Uterus (tissue), 2 donors: ENCODE data around the gene EIPR1.

Experiments used
- CTCF ChIP-seq, 4 experiments: fragments of 200-600 bp in 2 of 4; fragments of 450-650 bp in 2 of 4; sonication (generic) in 2 of 4; IDR thresholded peaks; one replicate each; pipeline ENCODE4 v1.5.1; 2016 to 2019; ENCODE audit warnings: antibody characterized with exemption in 4 of 4, mild to moderate bottlenecking in 2 of 4, moderate library complexity in 1 of 4
- POLR2A ChIP-seq, 2 donors: fragments of 450-650 bp; IDR thresholded peaks; one replicate each; pipeline ENCODE4 v1.6.1; 2016; ENCODE audit warnings: antibody characterized with exemption in 2 of 2, mild to moderate bottlenecking in 1 of 2, moderate library complexity in 1 of 2

GRCh38 chr2:3254442-3254941 is 123.1 kb downstream of the EIPR1 start:
- TF ChIP-seq CTCF (IDR thresholded peaks at IDR 0.05) = no peak
- no peak for TF ChIP-seq POLR2A (IDR thresholded peaks at IDR 0.05)
